AG09319 (cell line): ENCODE results near the gene SESN1.
"Not testable (repeated sequence)": the region's sequence is repeated elsewhere in the genome, so short reads cannot be mapped to it uniquely, and the experiment has no call there.

Experiments
- DNase-seq: peaks from one replicate; pipeline ENCODE4 v3.0.0-alpha.2; 2010; ENCODE audit warnings: low read depth; ENCODE audit errors: extremely low read depth
- TF ChIP-seq, protein P1 (sequence below): IDR thresholded peaks from 2 replicates; pipeline ENCODE4 v1.5.1; 2011; ENCODE audit warnings: low read depth, mild to moderate bottlenecking, inconsistent platforms, low read length, moderate library complexity

The SESN1 gene

DNA sequence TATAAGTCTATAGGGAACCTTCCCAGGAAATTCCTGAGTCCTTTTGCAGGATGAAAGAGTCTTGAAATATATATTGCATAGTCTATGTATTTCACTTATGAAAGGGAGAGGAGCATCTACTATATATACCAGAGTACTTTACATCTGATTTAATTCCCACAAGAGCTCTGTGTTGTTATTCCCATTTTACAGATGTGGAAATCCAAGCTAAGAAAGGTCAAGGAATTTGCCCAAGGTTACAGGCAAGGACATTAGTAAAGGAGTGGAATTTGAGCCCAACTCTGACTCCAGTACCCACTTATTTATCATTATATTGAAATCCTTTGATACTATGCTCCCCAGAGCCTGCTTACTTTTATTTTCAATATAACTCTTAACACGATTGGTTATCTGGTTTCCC lies 2.6 kb downstream of the SESN1 start:
- TF ChIP-seq, protein P1, sequence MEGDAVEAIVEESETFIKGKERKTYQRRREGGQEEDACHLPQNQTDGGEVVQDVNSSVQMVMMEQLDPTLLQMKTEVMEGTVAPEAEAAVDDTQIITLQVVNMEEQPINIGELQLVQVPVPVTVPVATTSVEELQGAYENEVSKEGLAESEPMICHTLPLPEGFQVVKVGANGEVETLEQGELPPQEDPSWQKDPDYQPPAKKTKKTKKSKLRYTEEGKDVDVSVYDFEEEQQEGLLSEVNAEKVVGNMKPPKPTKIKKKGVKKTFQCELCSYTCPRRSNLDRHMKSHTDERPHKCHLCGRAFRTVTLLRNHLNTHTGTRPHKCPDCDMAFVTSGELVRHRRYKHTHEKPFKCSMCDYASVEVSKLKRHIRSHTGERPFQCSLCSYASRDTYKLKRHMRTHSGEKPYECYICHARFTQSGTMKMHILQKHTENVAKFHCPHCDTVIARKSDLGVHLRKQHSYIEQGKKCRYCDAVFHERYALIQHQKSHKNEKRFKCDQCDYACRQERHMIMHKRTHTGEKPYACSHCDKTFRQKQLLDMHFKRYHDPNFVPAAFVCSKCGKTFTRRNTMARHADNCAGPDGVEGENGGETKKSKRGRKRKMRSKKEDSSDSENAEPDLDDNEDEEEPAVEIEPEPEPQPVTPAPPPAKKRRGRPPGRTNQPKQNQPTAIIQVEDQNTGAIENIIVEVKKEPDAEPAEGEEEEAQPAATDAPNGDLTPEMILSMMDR = no peak
- DNase-seq = no peak

DNA sequence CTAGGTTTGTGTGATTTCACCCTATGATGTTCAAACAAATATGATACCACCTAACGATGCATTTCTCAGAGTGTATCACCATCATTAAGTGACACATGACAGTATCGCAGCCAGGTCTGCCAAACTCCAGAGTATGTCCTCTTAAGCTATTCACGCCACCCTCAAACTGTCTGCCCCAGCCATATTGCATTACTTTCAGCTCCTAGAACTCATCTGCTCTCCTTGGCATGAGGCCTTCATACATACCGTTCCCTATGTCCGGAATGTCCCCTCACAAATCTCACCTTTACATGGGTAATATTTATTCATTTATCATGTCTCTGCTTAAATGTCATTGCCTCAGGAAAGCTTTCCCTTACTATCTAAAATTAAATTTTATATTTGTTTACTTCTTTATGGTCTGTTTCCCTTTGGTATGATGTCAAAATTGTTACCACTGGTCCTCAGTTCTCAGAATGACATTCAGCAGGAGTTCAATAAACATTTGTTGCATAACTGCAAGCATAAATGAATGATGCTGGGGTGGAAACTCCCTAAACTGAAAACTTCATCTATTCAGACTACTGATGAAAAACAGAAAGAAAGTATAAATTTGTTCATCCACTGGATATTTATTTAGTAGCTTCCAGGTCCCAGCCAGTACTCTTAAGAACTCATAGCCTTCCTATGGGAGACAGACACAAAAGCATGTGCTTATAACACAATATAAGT lies 3.2 kb downstream of the SESN1 start:
- no peak for DNase-seq
- TF ChIP-seq, protein P1 = no peak

DNA sequence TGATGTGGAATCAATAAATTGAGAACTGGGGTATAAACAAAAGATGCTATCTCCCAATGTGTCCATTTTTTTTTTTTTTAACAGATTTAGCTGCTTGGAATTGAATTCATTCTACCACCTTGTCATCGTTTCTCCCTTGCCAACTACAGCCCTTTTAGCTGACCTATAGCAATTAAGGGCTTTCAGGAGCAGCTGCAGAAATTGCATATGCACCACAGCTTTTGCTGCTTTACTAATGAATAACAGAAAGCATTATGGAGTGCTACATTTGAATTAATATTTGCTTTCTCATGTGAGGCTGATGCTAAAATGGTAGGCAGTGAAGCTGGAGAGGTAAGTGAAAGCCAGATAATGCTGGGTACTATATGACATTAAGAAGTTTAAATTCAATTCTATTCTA lies 5.7 kb downstream of the SESN1 start:
- no peak for DNase-seq
- TF ChIP-seq, protein P1 = no peak

DNA sequence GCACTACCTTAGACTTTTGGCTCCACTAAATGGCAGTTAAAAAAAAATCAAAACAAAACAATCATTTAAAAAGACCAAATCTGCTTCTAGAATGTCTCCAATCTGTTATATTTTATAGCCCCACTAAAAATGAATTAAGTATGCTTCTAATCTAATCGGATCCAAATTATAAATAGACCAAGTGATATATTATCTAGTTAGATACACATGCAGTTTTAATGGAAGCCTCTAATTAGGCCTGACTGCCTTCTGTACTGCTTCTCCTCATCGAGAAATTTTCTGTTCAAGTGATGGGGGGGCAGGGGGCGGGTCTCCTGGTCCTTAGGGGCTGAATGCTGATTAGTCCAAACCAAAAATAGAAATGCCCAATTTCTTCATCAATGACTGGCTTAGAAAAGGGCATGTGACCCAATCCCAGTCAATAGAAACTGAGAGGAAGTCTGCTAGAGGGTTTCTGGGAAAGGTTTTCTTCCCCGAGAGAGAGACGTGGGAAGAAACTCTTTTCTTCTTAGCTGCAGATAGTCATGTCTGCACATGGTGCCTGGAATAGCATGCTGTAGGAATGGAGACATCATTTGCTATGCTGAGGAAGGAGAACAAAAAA lies 6.9 kb downstream of the SESN1 start:
- TF ChIP-seq, protein P1 = no peak
- no peak for DNase-seq

DNA sequence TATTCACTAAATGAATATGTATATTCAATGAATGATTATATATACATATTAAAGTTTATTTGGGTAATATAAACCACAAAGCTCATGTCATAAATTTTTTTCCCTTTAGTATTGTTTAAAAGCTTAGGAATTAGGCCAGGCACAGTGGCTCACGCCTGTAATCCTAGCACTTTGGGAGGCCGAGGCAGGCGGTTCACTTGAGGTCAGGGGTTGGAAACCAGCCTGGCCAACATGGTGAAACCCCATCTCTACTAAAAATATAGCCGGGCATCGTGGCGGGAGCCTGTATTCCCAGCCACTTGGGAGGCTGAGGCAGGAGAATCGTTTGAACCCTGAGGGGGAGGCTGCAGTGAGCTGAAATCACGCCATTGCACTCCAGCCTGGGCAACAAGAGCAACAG lies 10.5 kb downstream of the SESN1 start:
- DNase-seq = not testable (repeated sequence)

DNA sequence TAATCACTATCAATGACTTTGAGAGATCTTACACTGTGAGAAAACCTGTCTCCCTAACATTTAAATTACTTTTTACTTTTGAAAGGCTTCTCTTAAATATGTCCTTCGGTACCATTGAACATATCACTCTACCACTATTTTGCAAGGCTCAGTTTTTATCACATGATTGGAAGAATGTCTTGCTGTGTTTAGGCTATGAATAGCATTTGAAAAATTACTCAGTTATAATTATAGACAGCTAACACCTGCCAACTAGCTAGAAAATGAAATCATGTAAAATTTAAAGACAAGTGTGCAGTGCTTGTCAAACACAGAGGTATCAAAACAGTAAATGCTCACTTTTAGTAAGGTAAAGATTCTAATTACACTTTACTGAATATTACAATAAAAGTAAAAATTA lies 11.0 kb downstream of the SESN1 start:
- no peak for DNase-seq
- TF ChIP-seq, protein P1 = no peak

DNA sequence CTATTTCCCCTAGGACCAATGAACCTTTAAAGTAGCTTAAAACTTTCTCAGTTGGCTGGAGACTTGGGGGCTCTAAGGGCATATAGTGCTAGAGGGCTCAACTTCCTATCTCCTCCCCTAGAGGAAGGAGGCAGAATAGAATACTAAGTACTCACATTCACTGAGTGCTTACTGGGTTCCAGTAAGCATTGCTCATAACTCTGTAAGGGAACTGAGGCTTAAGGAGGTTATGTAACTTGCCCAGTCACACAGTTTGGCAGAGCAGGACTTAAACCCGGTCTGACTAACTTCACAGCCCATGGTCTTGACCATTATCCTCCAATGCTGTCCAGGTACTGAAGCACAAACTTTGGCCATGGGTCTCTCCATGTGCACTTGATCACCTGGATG lies 12.5 kb downstream of the SESN1 start:
- TF ChIP-seq, protein P1 = no peak
- no peak for DNase-seq
